Hepatocyte (in vitro differentiated cells): ENCODE measurements around the gene SMIM24.

Experiments
- EZH2 ChIP-seq: fragments of 200-600 bp; sonication (generic); IDR thresholded peaks from 2 replicates; pipeline ENCODE4 v1.6.1; 2016; ENCODE audit warnings: antibody characterized with exemption, mild to moderate bottlenecking, borderline replicate concordance
- EZH2phosphoT487 ChIP-seq: fragments of 200-600 bp; sonication (generic); IDR thresholded peaks from one replicate; pipeline ENCODE4 v1.6.1; 2018; ENCODE audit warnings: antibody characterized with exemption, mild to moderate bottlenecking, low read depth, moderate library complexity; ENCODE audit not compliant: unreplicated experiment, severe bottlenecking
- TF ChIP-seq, protein P1 (sequence below): fragments of 200-600 bp; sonication (generic); IDR thresholded peaks from 2 replicates; pipeline ENCODE4 v1.5.1; 2016; ENCODE audit warnings: antibody characterized with exemption, mild to moderate bottlenecking; ENCODE audit not compliant: poor library complexity

DNA sequence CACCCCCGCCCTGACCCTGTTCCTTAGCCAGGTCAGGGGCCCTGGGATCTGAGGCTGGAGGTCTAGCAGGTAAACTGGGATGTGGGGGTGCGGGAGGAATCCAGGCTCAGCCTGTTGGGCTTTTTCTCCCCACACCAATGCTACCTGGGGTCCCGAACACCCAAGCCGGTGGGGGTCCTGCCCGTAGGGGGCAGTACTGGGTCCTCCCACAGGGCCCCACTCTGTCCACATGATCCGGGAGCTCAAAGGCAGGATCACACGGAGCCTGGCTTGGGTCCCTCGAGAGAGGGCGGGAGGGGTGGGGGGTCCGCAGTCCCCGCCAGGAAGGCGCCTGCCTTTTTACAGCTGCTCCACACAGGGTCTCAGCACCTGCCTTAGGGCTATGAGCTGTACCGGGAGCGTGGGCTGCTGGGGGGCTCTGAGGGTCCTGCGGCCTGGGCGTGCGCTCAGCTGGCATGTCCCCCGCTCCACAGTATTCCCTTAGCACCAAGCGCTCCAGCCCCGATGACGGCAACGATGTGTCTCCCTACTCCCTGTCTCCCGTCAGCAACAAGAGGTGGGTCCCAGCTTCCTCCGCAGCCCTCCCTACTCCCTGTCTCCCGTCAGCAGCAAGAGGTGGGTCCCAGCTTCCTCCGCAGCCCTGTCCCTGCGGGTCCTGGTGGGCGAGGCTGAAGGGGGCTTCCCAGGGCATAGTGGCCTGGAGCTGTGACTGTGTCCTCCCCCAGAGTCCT lies 46.3 kb upstream of the SMIM24 start:
- TF ChIP-seq, protein P1, sequence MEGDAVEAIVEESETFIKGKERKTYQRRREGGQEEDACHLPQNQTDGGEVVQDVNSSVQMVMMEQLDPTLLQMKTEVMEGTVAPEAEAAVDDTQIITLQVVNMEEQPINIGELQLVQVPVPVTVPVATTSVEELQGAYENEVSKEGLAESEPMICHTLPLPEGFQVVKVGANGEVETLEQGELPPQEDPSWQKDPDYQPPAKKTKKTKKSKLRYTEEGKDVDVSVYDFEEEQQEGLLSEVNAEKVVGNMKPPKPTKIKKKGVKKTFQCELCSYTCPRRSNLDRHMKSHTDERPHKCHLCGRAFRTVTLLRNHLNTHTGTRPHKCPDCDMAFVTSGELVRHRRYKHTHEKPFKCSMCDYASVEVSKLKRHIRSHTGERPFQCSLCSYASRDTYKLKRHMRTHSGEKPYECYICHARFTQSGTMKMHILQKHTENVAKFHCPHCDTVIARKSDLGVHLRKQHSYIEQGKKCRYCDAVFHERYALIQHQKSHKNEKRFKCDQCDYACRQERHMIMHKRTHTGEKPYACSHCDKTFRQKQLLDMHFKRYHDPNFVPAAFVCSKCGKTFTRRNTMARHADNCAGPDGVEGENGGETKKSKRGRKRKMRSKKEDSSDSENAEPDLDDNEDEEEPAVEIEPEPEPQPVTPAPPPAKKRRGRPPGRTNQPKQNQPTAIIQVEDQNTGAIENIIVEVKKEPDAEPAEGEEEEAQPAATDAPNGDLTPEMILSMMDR, result peak; percentile 13
- TF ChIP-seq EZH2phosphoT487, result no peak
- no peak for TF ChIP-seq EZH2
